Nephron (organoid): ENCODE results near the gene ARHGAP32.

Experiments used
- H3K27ac Mint-ChIP-seq, 3 experiments: 2 replicates each; pipeline ENCODE4 v1.8.0; 2020; ENCODE audit warnings: mixed read lengths in 3 of 3, mild to moderate bottlenecking in 2 of 3, moderate library complexity in 1 of 3
- H3K27me3 Mint-ChIP-seq: 2 replicates; pipeline ENCODE4 v1.8.0; 2021; ENCODE audit warnings: low read depth, mild to moderate bottlenecking, moderate library complexity, mixed read lengths
- H3K36me3 Mint-ChIP-seq: 2 replicates; pipeline ENCODE4 v1.8.0; 2020; ENCODE audit warnings: low read depth, mixed read lengths
- H3K4me1 Mint-ChIP-seq: 2 replicates; pipeline ENCODE4 v1.8.0; 2020; ENCODE audit warnings: mixed read lengths
- H3K4me3 Mint-ChIP-seq, 3 experiments: 2 replicates each; pipeline ENCODE4 v1.8.0; 2020; ENCODE audit warnings: mild to moderate bottlenecking in 3 of 3, mixed read lengths in 3 of 3, moderate library complexity in 2 of 3
- H3K9me3 Mint-ChIP-seq: 2 replicates; pipeline ENCODE4 v1.8.0; 2020; ENCODE audit warnings: mixed read lengths
- CTCF ChIP-seq, 3 experiments: fragments of 200-600 bp; sonication (generic); IDR thresholded peaks; one replicate each; pipeline ENCODE4 v1.5.0; 2021; ENCODE audit warnings: antibody characterized with exemption in 3 of 3; ENCODE audit not compliant: unreplicated experiment in 3 of 3

The ARHGAP32 gene

DNA sequence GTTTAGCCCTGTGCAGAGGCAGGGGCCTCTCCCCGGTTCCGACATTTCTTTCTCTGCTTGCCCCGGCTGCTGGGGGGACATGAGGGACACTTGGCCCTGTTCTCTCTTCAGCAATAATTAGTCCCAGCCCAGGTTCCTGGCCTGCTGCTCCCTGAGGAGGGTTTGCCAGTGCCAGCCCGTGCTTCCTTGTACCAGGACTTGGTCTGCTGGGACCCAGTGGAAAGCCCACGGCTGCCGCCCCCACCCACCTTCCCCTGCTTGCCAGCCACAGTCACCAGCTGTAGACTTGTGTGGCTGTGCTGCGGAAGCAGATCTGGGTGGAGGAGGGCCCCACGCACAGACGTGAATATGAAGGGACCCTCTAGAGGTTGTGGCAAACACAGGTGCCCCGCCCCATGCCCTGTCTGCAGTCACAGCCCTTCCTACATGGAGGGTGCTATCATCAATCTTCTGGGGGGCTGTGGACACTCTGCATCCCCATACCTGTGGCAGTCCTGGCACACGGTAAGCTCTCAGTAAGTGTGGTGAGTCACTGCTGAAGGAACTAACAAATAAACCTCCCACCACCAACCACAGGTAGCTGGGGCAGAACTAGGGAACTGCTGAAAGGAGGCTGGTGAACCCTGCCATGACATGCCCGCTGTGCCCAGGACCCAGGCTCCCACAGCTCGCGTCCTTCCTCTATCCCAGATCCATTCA is 250.4 kb downstream of the ARHGAP32 start:
- TF ChIP-seq CTCF (IDR thresholded peaks at IDR 0.05; ENCODE audit: unreplicated experiment in 3 of 3): no peak
- Mint-ChIP-seq H3K9me3 (no peaks in the 10 kb centered on the region), H3K27ac (no peak overlapping the region), H3K36me3 (no peaks in the 10 kb centered on the region), H3K4me1 (peaks cover 46% of the 10 kb centered on the region), H3K4me3 (no peak overlapping the region), H3K27me3 (peaks cover 35% of the 10 kb centered on the region)

DNA sequence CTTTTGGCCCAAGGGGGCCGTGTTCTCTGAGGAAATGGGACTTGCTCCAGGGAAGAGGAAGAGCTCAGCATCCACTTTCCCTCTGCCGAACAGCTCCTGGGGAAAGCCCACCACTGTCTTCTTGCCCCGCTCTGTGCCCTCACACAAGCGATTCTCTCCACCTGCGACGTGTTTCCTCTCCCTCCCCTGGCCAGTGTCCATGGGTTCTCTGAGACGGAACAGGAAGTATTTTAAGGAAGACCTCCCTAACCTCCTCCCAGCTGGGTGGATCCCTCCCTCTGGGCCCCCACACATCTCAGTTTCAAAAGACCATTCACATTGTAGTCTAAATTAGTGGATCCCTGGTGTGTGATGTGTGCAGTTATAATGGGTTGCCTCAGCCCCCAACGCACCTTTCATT is 251.0 kb downstream of the ARHGAP32 start:
- H3K4me3 Mint-ChIP-seq: no peak overlapping the region

GRCh38 chr11:128940603-128941002 is 251.5 kb downstream of the ARHGAP32 start:
- H3K36me3 Mint-ChIP-seq: no peaks in the 10 kb centered on the region
- peaks cover 38% of the 10 kb centered on the region for H3K27me3 Mint-ChIP-seq
- H3K9me3 Mint-ChIP-seq: no peaks in the 10 kb centered on the region
- peaks cover 52% of the 10 kb centered on the region for H3K4me1 Mint-ChIP-seq
- H3K4me3 Mint-ChIP-seq: no peak overlapping the region
- no peak overlapping the region for H3K27ac Mint-ChIP-seq
- no peak for TF ChIP-seq CTCF (IDR thresholded peaks at IDR 0.05; ENCODE audit: unreplicated experiment in 3 of 3)

More for the DNA sequence above, 251.0 kb downstream of the ARHGAP32 start:
- Mint-ChIP-seq H3K36me3 (no peaks in the 10 kb centered on the region), H3K4me1 (peaks cover 52% of the 10 kb centered on the region), H3K27ac (no peak overlapping the region), H3K9me3 (no peaks in the 10 kb centered on the region), H3K27me3 (peaks cover 39% of the 10 kb centered on the region)
- TF ChIP-seq CTCF (IDR thresholded peaks at IDR 0.05; ENCODE audit: unreplicated experiment in 3 of 3): no peak

- H3K27me3 Mint-ChIP-seq: peaks cover 36% of the 10 kb centered on the region
These were observed 252.0 kb downstream of the ARHGAP32 start for GRCh38 chr11:128940156-128940555.

GRCh38 chr11:128939591-128939990 is 252.5 kb downstream of the ARHGAP32 start:
- Mint-ChIP-seq H3K9me3 (no peaks in the 10 kb centered on the region), H3K4me3 (no peak overlapping the region), H3K4me1 (peaks cover 49% of the 10 kb centered on the region), H3K36me3 (no peaks in the 10 kb centered on the region), H3K27me3 (peaks cover 36% of the 10 kb centered on the region), H3K27ac (no peak overlapping the region)
- TF ChIP-seq CTCF (IDR thresholded peaks at IDR 0.05; ENCODE audit: unreplicated experiment in 3 of 3): no peak

More at GRCh38 chr11:128940156-128940555, 252.0 kb downstream of the ARHGAP32 start:
- Mint-ChIP-seq H3K9me3 (no peaks in the 10 kb centered on the region), H3K27ac (no peak overlapping the region), H3K4me1 (peaks cover 52% of the 10 kb centered on the region), H3K4me3 (no peak overlapping the region), H3K36me3 (no peaks in the 10 kb centered on the region)
- no peak for TF ChIP-seq CTCF (IDR thresholded peaks at IDR 0.05; ENCODE audit: unreplicated experiment in 3 of 3)
